Measurements from ENCODE around the gene CALML5.

DNA sequence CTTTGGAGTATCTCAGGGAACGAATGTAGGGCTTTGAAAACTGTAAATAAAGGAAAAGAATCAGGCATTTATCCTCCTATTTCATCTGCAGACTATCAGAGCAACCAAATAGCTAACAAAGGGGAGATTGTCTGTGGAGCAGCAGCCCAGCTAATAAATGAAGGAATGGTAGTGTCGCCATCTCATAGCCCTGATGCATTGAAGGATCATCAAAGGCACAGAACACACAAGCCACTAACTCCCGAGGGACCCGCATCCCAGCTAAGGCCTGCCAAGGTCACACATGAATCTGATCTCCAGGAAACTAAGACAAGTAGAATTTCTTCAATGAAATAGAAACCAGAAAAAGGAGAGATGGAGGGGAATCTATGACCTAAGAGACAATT, 38.2 kb downstream of the CALML5 start:
- no peak for TF ChIP-seq ZNF121 (CRISPR knock-in tag; conservative IDR thresholded peaks at IDR 0.05)
- TF ChIP-seq BRCA1 (IDR thresholded peaks at IDR 0.05): no peak
- TF ChIP-seq BRCA1 (CRISPR knock-in tag; IDR thresholded peaks at IDR 0.05): no peak
- TF ChIP-seq, protein P1, sequence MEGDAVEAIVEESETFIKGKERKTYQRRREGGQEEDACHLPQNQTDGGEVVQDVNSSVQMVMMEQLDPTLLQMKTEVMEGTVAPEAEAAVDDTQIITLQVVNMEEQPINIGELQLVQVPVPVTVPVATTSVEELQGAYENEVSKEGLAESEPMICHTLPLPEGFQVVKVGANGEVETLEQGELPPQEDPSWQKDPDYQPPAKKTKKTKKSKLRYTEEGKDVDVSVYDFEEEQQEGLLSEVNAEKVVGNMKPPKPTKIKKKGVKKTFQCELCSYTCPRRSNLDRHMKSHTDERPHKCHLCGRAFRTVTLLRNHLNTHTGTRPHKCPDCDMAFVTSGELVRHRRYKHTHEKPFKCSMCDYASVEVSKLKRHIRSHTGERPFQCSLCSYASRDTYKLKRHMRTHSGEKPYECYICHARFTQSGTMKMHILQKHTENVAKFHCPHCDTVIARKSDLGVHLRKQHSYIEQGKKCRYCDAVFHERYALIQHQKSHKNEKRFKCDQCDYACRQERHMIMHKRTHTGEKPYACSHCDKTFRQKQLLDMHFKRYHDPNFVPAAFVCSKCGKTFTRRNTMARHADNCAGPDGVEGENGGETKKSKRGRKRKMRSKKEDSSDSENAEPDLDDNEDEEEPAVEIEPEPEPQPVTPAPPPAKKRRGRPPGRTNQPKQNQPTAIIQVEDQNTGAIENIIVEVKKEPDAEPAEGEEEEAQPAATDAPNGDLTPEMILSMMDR (IDR thresholded peaks at IDR 0.05 in 2 of 3, conservative IDR thresholded peaks at IDR 0.05 in 1 of 3; ENCODE audit: insufficient read depth in 2 of 3, low read depth in 1 of 3, low read length in 3 of 3): no peak
- peak; percentile 47 for TF ChIP-seq POLR2A (conservative IDR thresholded peaks at IDR 0.05)
- TF ChIP-seq, protein P2, sequence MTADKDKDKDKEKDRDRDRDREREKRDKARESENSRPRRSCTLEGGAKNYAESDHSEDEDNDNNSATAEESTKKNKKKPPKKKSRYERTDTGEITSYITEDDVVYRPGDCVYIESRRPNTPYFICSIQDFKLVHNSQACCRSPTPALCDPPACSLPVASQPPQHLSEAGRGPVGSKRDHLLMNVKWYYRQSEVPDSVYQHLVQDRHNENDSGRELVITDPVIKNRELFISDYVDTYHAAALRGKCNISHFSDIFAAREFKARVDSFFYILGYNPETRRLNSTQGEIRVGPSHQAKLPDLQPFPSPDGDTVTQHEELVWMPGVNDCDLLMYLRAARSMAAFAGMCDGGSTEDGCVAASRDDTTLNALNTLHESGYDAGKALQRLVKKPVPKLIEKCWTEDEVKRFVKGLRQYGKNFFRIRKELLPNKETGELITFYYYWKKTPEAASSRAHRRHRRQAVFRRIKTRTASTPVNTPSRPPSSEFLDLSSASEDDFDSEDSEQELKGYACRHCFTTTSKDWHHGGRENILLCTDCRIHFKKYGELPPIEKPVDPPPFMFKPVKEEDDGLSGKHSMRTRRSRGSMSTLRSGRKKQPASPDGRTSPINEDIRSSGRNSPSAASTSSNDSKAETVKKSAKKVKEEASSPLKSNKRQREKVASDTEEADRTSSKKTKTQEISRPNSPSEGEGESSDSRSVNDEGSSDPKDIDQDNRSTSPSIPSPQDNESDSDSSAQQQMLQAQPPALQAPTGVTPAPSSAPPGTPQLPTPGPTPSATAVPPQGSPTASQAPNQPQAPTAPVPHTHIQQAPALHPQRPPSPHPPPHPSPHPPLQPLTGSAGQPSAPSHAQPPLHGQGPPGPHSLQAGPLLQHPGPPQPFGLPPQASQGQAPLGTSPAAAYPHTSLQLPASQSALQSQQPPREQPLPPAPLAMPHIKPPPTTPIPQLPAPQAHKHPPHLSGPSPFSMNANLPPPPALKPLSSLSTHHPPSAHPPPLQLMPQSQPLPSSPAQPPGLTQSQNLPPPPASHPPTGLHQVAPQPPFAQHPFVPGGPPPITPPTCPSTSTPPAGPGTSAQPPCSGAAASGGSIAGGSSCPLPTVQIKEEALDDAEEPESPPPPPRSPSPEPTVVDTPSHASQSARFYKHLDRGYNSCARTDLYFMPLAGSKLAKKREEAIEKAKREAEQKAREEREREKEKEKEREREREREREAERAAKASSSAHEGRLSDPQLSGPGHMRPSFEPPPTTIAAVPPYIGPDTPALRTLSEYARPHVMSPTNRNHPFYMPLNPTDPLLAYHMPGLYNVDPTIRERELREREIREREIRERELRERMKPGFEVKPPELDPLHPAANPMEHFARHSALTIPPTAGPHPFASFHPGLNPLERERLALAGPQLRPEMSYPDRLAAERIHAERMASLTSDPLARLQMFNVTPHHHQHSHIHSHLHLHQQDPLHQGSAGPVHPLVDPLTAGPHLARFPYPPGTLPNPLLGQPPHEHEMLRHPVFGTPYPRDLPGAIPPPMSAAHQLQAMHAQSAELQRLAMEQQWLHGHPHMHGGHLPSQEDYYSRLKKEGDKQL (CRISPR knock-in tag; IDR thresholded peaks at IDR 0.05; ENCODE audit: borderline replicate concordance): no peak
- TF ChIP-seq, protein P3, sequence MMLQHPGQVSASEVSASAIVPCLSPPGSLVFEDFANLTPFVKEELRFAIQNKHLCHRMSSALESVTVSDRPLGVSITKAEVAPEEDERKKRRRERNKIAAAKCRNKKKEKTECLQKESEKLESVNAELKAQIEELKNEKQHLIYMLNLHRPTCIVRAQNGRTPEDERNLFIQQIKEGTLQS (IDR thresholded peaks at IDR 0.05): no peak
- TF ChIP-seq, protein P3 (CRISPR knock-in tag; conservative IDR thresholded peaks at IDR 0.05): no peak
- no peak for TF ChIP-seq EP300 (IDR thresholded peaks at IDR 0.05; ENCODE audit: low read length)
- TF ChIP-seq, protein P4, sequence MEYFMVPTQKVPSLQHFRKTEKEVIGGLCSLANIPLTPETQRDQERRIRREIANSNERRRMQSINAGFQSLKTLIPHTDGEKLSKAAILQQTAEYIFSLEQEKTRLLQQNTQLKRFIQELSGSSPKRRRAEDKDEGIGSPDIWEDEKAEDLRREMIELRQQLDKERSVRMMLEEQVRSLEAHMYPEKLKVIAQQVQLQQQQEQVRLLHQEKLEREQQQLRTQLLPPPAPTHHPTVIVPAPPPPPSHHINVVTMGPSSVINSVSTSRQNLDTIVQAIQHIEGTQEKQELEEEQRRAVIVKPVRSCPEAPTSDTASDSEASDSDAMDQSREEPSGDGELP (CRISPR knock-in tag; IDR thresholded peaks at IDR 0.05; ENCODE audit: borderline replicate concordance): no peak
- no peak for TF ChIP-seq POLR2AphosphoS5 (IDR thresholded peaks at IDR 0.05; ENCODE audit: control insufficient read depth, insufficient read depth, low read depth, low read length)
